H9 (cell line): ENCODE results near the gene GABRR3. TPM values are rescaled to one million over a fixed set of nuclear protein-coding genes. Genes with fewer than 3 reads are reported as not detected.

ENCODE experiments used
- DNase-seq: peaks from one replicate; pipeline ENCODE4 v3.0.0-alpha.2; 2017
- H2AFZ ChIP-seq: one replicate; pipeline ENCODE4 v1.6.1; 2013; ENCODE audit warnings: mild to moderate bottlenecking, low read length, control low read depth, moderate library complexity
- H2AK5ac ChIP-seq: 2 replicates; pipeline ENCODE4 v1.6.1; 2013; ENCODE audit warnings: low read length, control low read depth, mixed read lengths; ENCODE audit not compliant: insufficient read length
- H2BK120ac ChIP-seq: one replicate; pipeline ENCODE4 v1.6.1; 2013; ENCODE audit warnings: low read depth, mild to moderate bottlenecking, low read length, control low read depth, inconsistent platforms; ENCODE audit not compliant: poor library complexity, severe bottlenecking
- H2BK12ac ChIP-seq: 2 replicates; pipeline ENCODE4 v1.6.1; 2013; ENCODE audit warnings: low read length, control low read depth, mixed read lengths, low read depth; ENCODE audit not compliant: insufficient read length
- H2BK15ac ChIP-seq: 2 replicates; pipeline ENCODE4 v1.6.1; 2013; ENCODE audit warnings: low read depth, low read length, control low read depth
- H2BK20ac ChIP-seq: one replicate; pipeline ENCODE4 v1.6.1; 2013; ENCODE audit warnings: low read depth, mild to moderate bottlenecking, low read length, control low read depth, inconsistent platforms; ENCODE audit not compliant: poor library complexity, severe bottlenecking
- H2BK5ac ChIP-seq: 2 replicates; pipeline ENCODE4 v1.6.1; 2013; ENCODE audit warnings: low read length, control low read depth, mixed read lengths; ENCODE audit not compliant: insufficient read length
- H3K14ac ChIP-seq: 2 replicates; pipeline ENCODE4 v1.6.1; 2013; ENCODE audit warnings: low read length, control low read depth; ENCODE audit not compliant: insufficient read depth
- H3K18ac ChIP-seq: 2 replicates; pipeline ENCODE4 v1.6.1; 2013; ENCODE audit warnings: low read depth, mild to moderate bottlenecking, mixed read lengths, low read length, control low read depth; ENCODE audit not compliant: insufficient read length
- H3K23ac ChIP-seq: 2 replicates; pipeline ENCODE4 v1.6.1; 2013; ENCODE audit warnings: low read length, control low read depth, mixed read lengths, low read depth; ENCODE audit not compliant: insufficient read length
- H3K23me2 ChIP-seq: 2 replicates; pipeline ENCODE4 v1.6.1; 2013; ENCODE audit warnings: low read depth, mild to moderate bottlenecking, mixed read lengths, low read length, control low read depth; ENCODE audit not compliant: insufficient read length, poor library complexity, severe bottlenecking
- H3K27ac ChIP-seq: 2 replicates; pipeline ENCODE4 v1.5.1; 2013; ENCODE audit warnings: low read length, control low read depth, mixed read lengths, low read depth; ENCODE audit not compliant: insufficient read length
- H3K27me3 ChIP-seq: 2 replicates; pipeline ENCODE4 v1.6.1; 2013; ENCODE audit warnings: low read length, control low read depth, inconsistent platforms; ENCODE audit not compliant: insufficient read depth
- H3K4ac ChIP-seq: 2 replicates; pipeline ENCODE4 v1.6.1; 2013; ENCODE audit warnings: low read depth, mild to moderate bottlenecking, control low read depth, inconsistent platforms, low read length, moderate library complexity
- H3K4me1 ChIP-seq: 2 replicates; pipeline ENCODE4 v1.6.1; 2013; ENCODE audit warnings: low read length, control low read depth, inconsistent platforms; ENCODE audit not compliant: insufficient read depth
- H3K4me2 ChIP-seq: 2 replicates; pipeline ENCODE4 v1.6.1; 2013; ENCODE audit warnings: low read length, control low read depth, mixed read lengths; ENCODE audit not compliant: insufficient read length, insufficient read depth
- H3K56ac ChIP-seq: 2 replicates; pipeline ENCODE4 v1.6.1; 2013; ENCODE audit warnings: low read depth, mild to moderate bottlenecking, mixed read lengths, low read length, control low read depth; ENCODE audit not compliant: insufficient read length
- H3K79me1 ChIP-seq: 2 replicates; pipeline ENCODE4 v1.6.1; 2013; ENCODE audit warnings: low read depth, mild to moderate bottlenecking, moderate library complexity, low read length, control low read depth, inconsistent platforms; ENCODE audit not compliant: insufficient read depth, poor library complexity, severe bottlenecking
- H3K79me2 ChIP-seq: 2 replicates; pipeline ENCODE4 v1.6.1; 2013; ENCODE audit warnings: low read length, control low read depth, inconsistent platforms; ENCODE audit not compliant: insufficient read depth
- H3K9ac ChIP-seq: 2 replicates; pipeline ENCODE4 v1.6.1; 2013; ENCODE audit warnings: low read length, control low read depth, mixed read lengths; ENCODE audit not compliant: insufficient read length; ENCODE audit errors: extremely low read depth
- H3K9me3 ChIP-seq: one replicate; pipeline ENCODE4 v1.6.1; 2013; ENCODE audit warnings: low read depth, low read length, inconsistent platforms; ENCODE audit not compliant: control insufficient read depth
- H3T11ph ChIP-seq: one replicate; pipeline ENCODE4 v1.6.1; 2013; ENCODE audit warnings: mild to moderate bottlenecking, low read length, control low read depth, inconsistent platforms
- H4K20me1 ChIP-seq: one replicate; pipeline ENCODE4 v1.6.1; 2013; ENCODE audit not compliant: control insufficient read depth, insufficient read length, insufficient read depth
- H4K5ac ChIP-seq: 2 replicates; pipeline ENCODE4 v1.6.1; 2013; ENCODE audit warnings: low read depth, mild to moderate bottlenecking, mixed read lengths, low read length, control low read depth; ENCODE audit not compliant: insufficient read length
- H4K8ac ChIP-seq: replicated peaks from 2 replicates; pipeline ENCODE4 v1.6.1; 2013; ENCODE audit warnings: low read length, control low read depth, mixed read lengths, low read depth; ENCODE audit not compliant: insufficient read length
- H4K91ac ChIP-seq: 2 replicates; pipeline ENCODE4 v1.6.1; 2013; ENCODE audit warnings: low read depth, mild to moderate bottlenecking, moderate library complexity, mixed read lengths, low read length, control low read depth; ENCODE audit not compliant: insufficient read length
- H3K27ac Mint-ChIP-seq, 3 experiments: 2 replicates in 2 of 3; 3 replicates in 1 of 3; pipeline ENCODE4 v1.8.0; 2020 to 2021; ENCODE audit warnings: mixed read lengths in 3 of 3, mild to moderate bottlenecking in 1 of 3, moderate library complexity in 1 of 3
- H3K27me3 Mint-ChIP-seq: 2 replicates; pipeline ENCODE4 v1.8.0; 2021; ENCODE audit warnings: low read depth, mild to moderate bottlenecking, moderate library complexity, mixed read lengths
- H3K36me3 Mint-ChIP-seq, 3 experiments: 2 replicates in 2 of 3; 3 replicates in 1 of 3; pipeline ENCODE4 v1.8.0; 2020 to 2021; ENCODE audit warnings: low read depth in 3 of 3, mixed read lengths in 3 of 3; ENCODE audit not compliant: insufficient read depth in 1 of 3
- H3K4me1 Mint-ChIP-seq, 2 experiments: 2 replicates each; pipeline ENCODE4 v1.8.0; 2020; ENCODE audit warnings: mixed read lengths in 2 of 2
- H3K4me3 Mint-ChIP-seq, 2 experiments: 2 replicates in 1 of 2; 3 replicates in 1 of 2; pipeline ENCODE4 v1.8.0; 2020 to 2021; ENCODE audit warnings: mild to moderate bottlenecking in 2 of 2, mixed read lengths in 2 of 2, moderate library complexity in 1 of 2
- H3K9me3 Mint-ChIP-seq, 2 experiments: 2 replicates in 1 of 2; 3 replicates in 1 of 2; pipeline ENCODE4 v1.8.0; 2020; ENCODE audit warnings: mild to moderate bottlenecking in 2 of 2, mixed read lengths in 2 of 2, moderate library complexity in 1 of 2
- WGBS: extraction: QIAGEN DNeasy Blood & Tissue Kit; methylation state at CpG from one replicate; pipeline ENCODE4 v1.1.7; 2013; ENCODE audit warnings: missing lambda C conversion rate, low lambda C conversion rate, mixed read lengths; ENCODE audit not compliant: insufficient read length; ENCODE audit errors: extremely low coverage; 5-methylcytosine and 5-hydroxymethylcytosine counted together
- total RNA-seq: library from RNA; stranded (reverse); gene quantifications from 2 replicates; pipeline ENCODE4 v1.2.1, GENCODE V29; 2021
- TF ChIP-seq, protein P1 (sequence below): fragments of 200-600 bp; sonication (generic); conservative IDR thresholded peaks from 3 replicates; pipeline ENCODE4 v1.8.0; 2021; ENCODE audit warnings: antibody characterized with exemption, mild to moderate bottlenecking

The GABRR3 gene
- total RNA-seq, 1 experiment from 2014 or later, result not detected

DNA sequence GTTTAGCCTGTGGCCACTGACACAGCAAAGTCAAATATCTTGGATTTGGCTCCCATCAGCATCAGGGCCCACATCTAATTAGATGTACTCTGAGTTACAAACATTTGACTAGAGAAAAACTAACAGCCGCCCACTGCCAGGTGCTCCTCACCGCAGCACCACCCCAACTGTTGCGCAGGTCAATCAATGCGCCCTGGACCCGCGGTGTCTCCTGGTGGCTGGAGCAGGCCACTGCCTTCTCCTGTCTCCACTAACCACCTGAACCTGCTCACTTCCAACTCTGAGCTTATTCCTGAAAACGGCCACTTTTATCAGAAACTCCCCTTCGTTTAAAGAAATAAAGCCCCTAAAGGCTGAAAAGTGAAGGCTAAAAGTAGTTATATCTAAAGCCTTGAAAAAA, 67.1 kb downstream of the GABRR3 start:
- no peaks in the 10 kb centered on the region for H4K20me1 ChIP-seq
- no peak overlapping the region for H2BK12ac ChIP-seq
- Mint-ChIP-seq H3K27me3 (peaks cover 17% of the 10 kb centered on the region), H3K27ac (no peak overlapping the region), H3K36me3 (peaks cover 0 to 3% (median 0%) of the 10 kb centered on the region in 3 experiments; a peak in 2 of 7 replicates), H3K9me3 (no peaks in the 10 kb centered on the region), H3K4me3 (no peak overlapping the region), H3K4me1 (peaks cover 7% of the 10 kb centered on the region in 2 experiments; a peak in 3 of 4 replicates)
- no peak overlapping the region for H2BK120ac ChIP-seq
- H3K4me1 ChIP-seq, result no peaks in the 10 kb centered on the region
- H3K79me2 ChIP-seq, result no peaks in the 10 kb centered on the region
- no peaks in the 10 kb centered on the region for H3K79me1 ChIP-seq
- TF ChIP-seq, protein P1, sequence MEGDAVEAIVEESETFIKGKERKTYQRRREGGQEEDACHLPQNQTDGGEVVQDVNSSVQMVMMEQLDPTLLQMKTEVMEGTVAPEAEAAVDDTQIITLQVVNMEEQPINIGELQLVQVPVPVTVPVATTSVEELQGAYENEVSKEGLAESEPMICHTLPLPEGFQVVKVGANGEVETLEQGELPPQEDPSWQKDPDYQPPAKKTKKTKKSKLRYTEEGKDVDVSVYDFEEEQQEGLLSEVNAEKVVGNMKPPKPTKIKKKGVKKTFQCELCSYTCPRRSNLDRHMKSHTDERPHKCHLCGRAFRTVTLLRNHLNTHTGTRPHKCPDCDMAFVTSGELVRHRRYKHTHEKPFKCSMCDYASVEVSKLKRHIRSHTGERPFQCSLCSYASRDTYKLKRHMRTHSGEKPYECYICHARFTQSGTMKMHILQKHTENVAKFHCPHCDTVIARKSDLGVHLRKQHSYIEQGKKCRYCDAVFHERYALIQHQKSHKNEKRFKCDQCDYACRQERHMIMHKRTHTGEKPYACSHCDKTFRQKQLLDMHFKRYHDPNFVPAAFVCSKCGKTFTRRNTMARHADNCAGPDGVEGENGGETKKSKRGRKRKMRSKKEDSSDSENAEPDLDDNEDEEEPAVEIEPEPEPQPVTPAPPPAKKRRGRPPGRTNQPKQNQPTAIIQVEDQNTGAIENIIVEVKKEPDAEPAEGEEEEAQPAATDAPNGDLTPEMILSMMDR, result peak; percentile 63
- no peak overlapping the region for H3K23ac ChIP-seq
- no peak overlapping the region for H4K8ac ChIP-seq
- no peak overlapping the region for H3K14ac ChIP-seq
- H4K5ac ChIP-seq, result no peak overlapping the region
- H2AK5ac ChIP-seq, result no peak overlapping the region
- no peak overlapping the region for H3K4me2 ChIP-seq
- no peak overlapping the region for H3K4ac ChIP-seq
- H2BK15ac ChIP-seq, result no peak overlapping the region
- H2AFZ ChIP-seq, result no peak overlapping the region
- H3K27ac ChIP-seq, result no peak overlapping the region
- WGBS, result no CpG with 5 or more reads among the region's 8 CpGs
- no peak overlapping the region for H2BK20ac ChIP-seq
- H3K9me3 ChIP-seq, result no peaks in the 10 kb centered on the region
- H4K91ac ChIP-seq, result no peak overlapping the region
- no peak overlapping the region for H3K18ac ChIP-seq
- no peaks in the 10 kb centered on the region for H3K27me3 ChIP-seq
- peak; percentile 56 for DNase-seq
- no peak overlapping the region for H3T11ph ChIP-seq
- H3K23me2 ChIP-seq, result peaks cover 5% of the 10 kb centered on the region
- H2BK5ac ChIP-seq, result no peak overlapping the region
- no peak overlapping the region for H3K9ac ChIP-seq
- H3K56ac ChIP-seq, result no peak overlapping the region
